Activated T-cell treated with anti-CD3 and anti-CD28 coated beads, Interleukin-2, amount 50 U/mL, for 72 hours (primary cell): ENCODE data around the gene OLFML2B. TPM values are rescaled to one million over a fixed set of nuclear protein-coding genes. Genes with fewer than 3 reads are reported as not detected.
A peak's percentile ranks its signal among the peaks of the same experiment; 100 is the strongest.

ENCODE experiments used
- ATAC-seq, 2 donors: fragments of 150-1000 bp; cut with Tn5 transposase; replicated peaks in 1 of 2; 2 replicates each; pipeline ENCODE4 v1.10.0; 2021; ENCODE audit warnings: moderate library complexity in 2 of 2, mild to moderate bottlenecking in 1 of 2
- DNase-seq, 2 donors: peaks; one replicate each; pipeline ENCODE4 v3.0.0; 2021 to 2022; ENCODE audit warnings: mixed read lengths in 1 of 2
- H3K27ac Mint-ChIP-seq: one replicate; pipeline ENCODE4 v1.8.0; 2022; ENCODE audit warnings: mild to moderate bottlenecking, moderate library complexity, mixed read lengths
- H3K27me3 Mint-ChIP-seq: one replicate; pipeline ENCODE4 v1.8.0; 2022; ENCODE audit warnings: low read depth, mixed read lengths
- H3K36me3 Mint-ChIP-seq, 2 donors: one replicate each; pipeline ENCODE4 v1.8.0; 2022; ENCODE audit warnings: mixed read lengths in 2 of 2, mild to moderate bottlenecking in 1 of 2; ENCODE audit not compliant: insufficient read depth in 2 of 2
- H3K4me1 Mint-ChIP-seq: one replicate; pipeline ENCODE4 v1.8.0; 2022; ENCODE audit warnings: low read depth, mixed read lengths
- H3K4me3 Mint-ChIP-seq, 2 donors: one replicate each; pipeline ENCODE4 v1.8.0; 2022; ENCODE audit warnings: mild to moderate bottlenecking in 2 of 2, mixed read lengths in 2 of 2, moderate library complexity in 2 of 2
- H3K9me3 Mint-ChIP-seq, 2 donors: one replicate each; pipeline ENCODE4 v1.8.0; 2022; ENCODE audit warnings: mixed read lengths in 2 of 2
- total RNA-seq, 2 donors: library from RNA; stranded (reverse); gene quantifications; one replicate each; pipeline ENCODE4 v1.2.3, GENCODE V29; 2022

OLFML2B gene
- total RNA-seq, 2 donors from 2014 or later = not detected

- no peak overlapping the region for H3K27ac Mint-ChIP-seq
- peaks cover 8 to 9% of the 10 kb centered on the region in 2 donors for H3K36me3 Mint-ChIP-seq
- H3K27me3 Mint-ChIP-seq = no peaks in the 10 kb centered on the region
- H3K9me3 Mint-ChIP-seq = no peaks in the 10 kb centered on the region
- no peak for DNase-seq
- ATAC-seq = no peak
- H3K4me3 Mint-ChIP-seq = no peak overlapping the region
- peaks cover 41% of the 10 kb centered on the region for H3K4me1 Mint-ChIP-seq
Observed at GRCh38 chr1:161955606-161956005, 68.1 kb downstream of the OLFML2B start.

GRCh38 chr1:161954466-161954865 lies 69.2 kb downstream of the OLFML2B start:
- peaks cover 30% of the 10 kb centered on the region for H3K4me1 Mint-ChIP-seq
- H3K36me3 Mint-ChIP-seq = peaks cover 3 to 7% of the 10 kb centered on the region in 2 donors
- no peak for DNase-seq
- no peak for ATAC-seq
- no peaks in the 10 kb centered on the region for H3K27me3 Mint-ChIP-seq
- no peak overlapping the region for H3K27ac Mint-ChIP-seq
- no peaks in the 10 kb centered on the region for H3K9me3 Mint-ChIP-seq
- no peak overlapping the region for H3K4me3 Mint-ChIP-seq

- Mint-ChIP-seq H3K27me3 (no peaks in the 10 kb centered on the region), H3K36me3 (peaks cover 2 to 4% of the 10 kb centered on the region in 2 donors), H3K4me1 (peaks cover 28% of the 10 kb centered on the region), H3K9me3 (no peaks in the 10 kb centered on the region), H3K4me3 (peak overlapping the region in 1 of 2 donors; percentile 21), H3K27ac (peak overlapping the region; percentile 23)
- ATAC-seq (no peak), DNase-seq (no peak)
Observed at GRCh38 chr1:161954050-161954449, 69.6 kb downstream of the OLFML2B start.

- ATAC-seq (no peak), DNase-seq (no peak)
- H3K27ac Mint-ChIP-seq = peak overlapping the region; percentile 23
- H3K4me1 Mint-ChIP-seq = peaks cover 22% of the 10 kb centered on the region
- H3K36me3 Mint-ChIP-seq = peaks cover 0 to 2% of the 10 kb centered on the region in 2 donors
- H3K27me3 Mint-ChIP-seq = no peaks in the 10 kb centered on the region
- H3K4me3 Mint-ChIP-seq = no peak overlapping the region
- H3K9me3 Mint-ChIP-seq = no peaks in the 10 kb centered on the region
Observed at GRCh38 chr1:161953256-161953920, 70.3 kb downstream of the OLFML2B start.

GRCh38 chr1:161952607-161953172 lies 71.0 kb downstream of the OLFML2B start:
- Mint-ChIP-seq H3K9me3 (no peaks in the 10 kb centered on the region), H3K27me3 (no peaks in the 10 kb centered on the region), H3K36me3 (peaks cover 0 to 2% of the 10 kb centered on the region in 2 donors), H3K4me3 (no peak overlapping the region), H3K4me1 (peaks cover 18% of the 10 kb centered on the region), H3K27ac (no peak overlapping the region)
- ATAC-seq (no peak), DNase-seq (no peak)

GRCh38 chr1:161951646-161952045 lies 72.0 kb downstream of the OLFML2B start:
- H3K4me3 Mint-ChIP-seq = no peak overlapping the region
- H3K27ac Mint-ChIP-seq = no peak overlapping the region
- no peak for ATAC-seq
- peaks cover 1 to 6% of the 10 kb centered on the region in 2 donors for H3K36me3 Mint-ChIP-seq
- no peak for DNase-seq
- H3K27me3 Mint-ChIP-seq = no peaks in the 10 kb centered on the region
- no peaks in the 10 kb centered on the region for H3K9me3 Mint-ChIP-seq
- peaks cover 18% of the 10 kb centered on the region for H3K4me1 Mint-ChIP-seq

GRCh38 chr1:161950377-161950776 lies 73.3 kb downstream of the OLFML2B start:
- no peaks in the 10 kb centered on the region for H3K9me3 Mint-ChIP-seq
- DNase-seq (no peak), ATAC-seq (no peak)
- H3K4me1 Mint-ChIP-seq = peaks cover 18% of the 10 kb centered on the region
- no peak overlapping the region for H3K4me3 Mint-ChIP-seq
- no peaks in the 10 kb centered on the region for H3K27me3 Mint-ChIP-seq
- peaks cover 1 to 8% of the 10 kb centered on the region in 2 donors for H3K36me3 Mint-ChIP-seq
- no peak overlapping the region for H3K27ac Mint-ChIP-seq

- Mint-ChIP-seq H3K4me3 (no peak overlapping the region), H3K27ac (no peak overlapping the region), H3K9me3 (no peaks in the 10 kb centered on the region), H3K36me3 (peaks cover 1 to 8% of the 10 kb centered on the region in 2 donors), H3K4me1 (peaks cover 14% of the 10 kb centered on the region), H3K27me3 (no peaks in the 10 kb centered on the region)
- ATAC-seq (no peak), DNase-seq (no peak)
Observed at GRCh38 chr1:161949548-161949947, 74.1 kb downstream of the OLFML2B start.

- no peaks in the 10 kb centered on the region for H3K27me3 Mint-ChIP-seq
- H3K27ac Mint-ChIP-seq = no peak overlapping the region
- peaks cover 4 to 6% of the 10 kb centered on the region in 2 donors for H3K36me3 Mint-ChIP-seq
- peaks cover 3% of the 10 kb centered on the region for H3K4me1 Mint-ChIP-seq
- ATAC-seq (no peak), DNase-seq (no peak)
- H3K4me3 Mint-ChIP-seq = no peak overlapping the region
- no peaks in the 10 kb centered on the region for H3K9me3 Mint-ChIP-seq
Observed at GRCh38 chr1:161948435-161948834, 75.2 kb downstream of the OLFML2B start.

GRCh38 chr1:161946071-161946987 lies 77.3 kb downstream of the OLFML2B start:
- no peak for DNase-seq
- peaks cover 7 to 13% of the 10 kb centered on the region in 2 donors for H3K36me3 Mint-ChIP-seq
- H3K4me1 Mint-ChIP-seq = no peaks in the 10 kb centered on the region
- no peaks in the 10 kb centered on the region for H3K9me3 Mint-ChIP-seq
- H3K4me3 Mint-ChIP-seq = no peak overlapping the region
- no peak overlapping the region for H3K27ac Mint-ChIP-seq
- H3K27me3 Mint-ChIP-seq = no peaks in the 10 kb centered on the region
- ATAC-seq = no peak

- no peaks in the 10 kb centered on the region for H3K9me3 Mint-ChIP-seq
- H3K4me1 Mint-ChIP-seq = no peaks in the 10 kb centered on the region
- H3K4me3 Mint-ChIP-seq = no peak overlapping the region
- DNase-seq = no peak
- ATAC-seq = no peak
- peaks cover 7 to 13% of the 10 kb centered on the region in 2 donors for H3K36me3 Mint-ChIP-seq
- H3K27ac Mint-ChIP-seq = no peak overlapping the region
- H3K27me3 Mint-ChIP-seq = no peaks in the 10 kb centered on the region
Observed at GRCh38 chr1:161945306-161946060, 78.2 kb downstream of the OLFML2B start.

GRCh38 chr1:161944381-161944780 lies 79.3 kb downstream of the OLFML2B start:
- Mint-ChIP-seq H3K27me3 (no peaks in the 10 kb centered on the region), H3K27ac (no peak overlapping the region), H3K4me1 (no peaks in the 10 kb centered on the region), H3K9me3 (no peaks in the 10 kb centered on the region), H3K36me3 (peaks cover 7 to 13% of the 10 kb centered on the region in 2 donors), H3K4me3 (no peak overlapping the region)
- DNase-seq = no peak
- ATAC-seq = no peak
